Heart right ventricle (tissue), 16 donors: Measurements from ENCODE around the gene DRAXIN. TPM values are rescaled to one million over a fixed set of nuclear protein-coding genes. Genes with fewer than 3 reads are reported as not detected.

Experiments
- ATAC-seq, 8 donors: fragments of 200-7000 bp; cut with Tn5 transposase; one replicate each; pipeline ENCODE4 v1.9.1; 2020; ENCODE audit warnings: mild to moderate bottlenecking in 8 of 8, moderate library complexity in 8 of 8, moderate number of reproducible peaks in 1 of 8
- DNase-seq, 2 donors: peaks; one replicate each; pipeline ENCODE4 v3.0.0-alpha.2; 2020
- H3K27ac ChIP-seq, 10 donors: fragments of 200-600 bp; sonication (generic) in 2 of 10; one replicate each; pipeline versions ENCODE4 v1.5.0 to v1.8.0; 2020 to 2022; ENCODE audit warnings: mild to moderate bottlenecking in 3 of 10
- H3K27me3 ChIP-seq, 7 donors: fragments of 200-600 bp; one replicate each; pipeline ENCODE4 v1.8.0; 2021 to 2022; ENCODE audit warnings: mild to moderate bottlenecking in 2 of 7
- H3K36me3 ChIP-seq, 9 donors: fragments of 200-600 bp; sonication (generic) in 1 of 9; one replicate each; pipeline versions ENCODE4 v1.5.0 to v1.8.0; 2020 to 2022; ENCODE audit warnings: mild to moderate bottlenecking in 2 of 9
- H3K4me1 ChIP-seq, 9 donors: fragments of 200-600 bp; sonication (generic) in 1 of 9; one replicate each; pipeline versions ENCODE4 v1.5.0 to v1.8.0; 2020 to 2022; ENCODE audit warnings: mild to moderate bottlenecking in 4 of 9
- H3K4me3 ChIP-seq, 10 donors: fragments of 200-600 bp; sonication (generic) in 2 of 10; one replicate each; pipeline versions ENCODE4 v1.5.0 to v1.8.0; 2020 to 2022; ENCODE audit warnings: mild to moderate bottlenecking in 7 of 10, moderate library complexity in 2 of 10
- H3K9me3 ChIP-seq, 11 donors: fragments of 200-600 bp in 10 of 11; sonication (generic) in 2 of 11; one replicate each; pipeline versions ENCODE4 v1.5.0 to v1.8.0; 2013 to 2022; ENCODE audit warnings: mild to moderate bottlenecking in 2 of 11, control low read depth in 1 of 11, moderate library complexity in 1 of 11
- CTCF ChIP-seq, 9 donors: fragments of 200-600 bp; sonication (generic) in 2 of 9; IDR thresholded peaks; one replicate each; pipeline versions ENCODE4 v1.5.0 to v1.8.0; 2021 to 2022; ENCODE audit warnings: antibody characterized with exemption in 9 of 9, mild to moderate bottlenecking in 5 of 9, moderate library complexity in 1 of 9
- WGBS, 2 donors: extraction: QIAGEN DNeasy Blood & Tissue Kit; methylation state at CpG; one replicate each; pipeline ENCODE4 v1.1.7; 2013; ENCODE audit warnings: inconsistent platforms in 1 of 2; 5-methylcytosine and 5-hydroxymethylcytosine counted together
- intact Hi-C, 10 donors: fragments of 100-400 bp; cut with DNase I; formaldehyde crosslinking; loops; one replicate each; pipeline versions ENCODE4 v1.11.1 to v1.14.2; 2022
- polyA plus RNA-seq, 2 donors: library from polyadenylated mRNA; stranded (reverse); fragments of 200-250 nt; gene quantifications; one replicate each; pipeline ENCODE4 v1.2.3, GENCODE V29; 2013
- total RNA-seq, 10 donors: library from RNA; stranded (reverse); fragmentation: NEBNext Ultra II Directional in 3 of 10; extraction: Animal tissue kit (Norgen Biotek cat#: 25700) in 3 of 10; gene quantifications; one replicate each; pipeline versions ENCODE4 v1.2.1 to v1.2.4, GENCODE V29; 2021 to 2023
- donor health status: Arrhythmogenic right ventricular cardiomyopathy.
- donor health status: ischemic (EF 13 %, LVEDD 7.1; RV severe dilation, severe dysfunction).
- donor health status: healthy with polysubstance abuse.
- donor health status: DM: no; HTN: yes; CAD: no.
- donor health status: DM: no; HTN: no; CAD: no.
- donor health status: ischemic (EF 25% LVEDD 6.9; RV normal size, moderate dysfunction).
- donor health status: ischemic (EF 25% LVEDD 5.7; RV mildly dilated, moderate dysfunction).
- donor health status: healthy.
- donor health status: DM: yes; HTN: yes; CAD: no.
- donor health status: Ischemic cardiomyopathy.
- donor health status: ischemic (EF 35%, LVEDD 5.7; RV mildly dilated, moderate dysfunction).
- donor health status: nonischemic (EF 11% LVEDD 7.7; RV severe dilation, severe dysfunction).
- donor health status: DM: yes; HTN: yes; CAD: no.
- donor health status: PGD.
- donor health status: ischemic (EF 29% LVEDD 5.4; RV normal size, mild dysfunction).
- donor health status: nonischemic (EF 23%, LVEDD 6.1; RV moderate dilation, normal function).

The DRAXIN gene
- total and polyA plus RNA-seq, 12 donors, result 0.01 to 0.18 (median 0.08) TPM; not detected in 2

- Histone ChIP-seq H3K27me3 (no peaks in the 10 kb centered on the region), H3K4me3 (no peak overlapping the region), H3K27ac (peak overlapping the region in 3 of 10 donors; percentile 9 to 89 (median 24)), H3K9me3 (no peaks in the 10 kb centered on the region), H3K36me3 (no peaks in the 10 kb centered on the region), H3K4me1 (peaks cover 0 to 60% (median 26%) of the 10 kb centered on the region in 9 donors)
- DNase-seq, result no peak
- WGBS, 2 donors, result 61 to 69% methylated on average over 26 of the region's 26 CpGs
- intact Hi-C loops, result loop anchor here in 3 of 10 donors (2.0 to 10.0 kb wide), 3 partner anchors 79 to 695 kb away; no protein-coding TSS in a partner anchor
- no peak for TF ChIP-seq CTCF (IDR thresholded peaks at IDR 0.05)
- peak in 2 of 8 donors; percentile 2 to 3 for ATAC-seq
These were observed 38.3 kb downstream of the DRAXIN start for GRCh38 chr1:11729498-11730428.

GRCh38 chr1:11730429-11730891, 39.0 kb downstream of the DRAXIN start:
- no peak for TF ChIP-seq CTCF (IDR thresholded peaks at IDR 0.05)
- Histone ChIP-seq H3K4me1 (peaks cover 4 to 66% (median 32%) of the 10 kb centered on the region in 9 donors), H3K4me3 (peak overlapping the region in 1 of 10 donors; percentile 23), H3K9me3 (no peaks in the 10 kb centered on the region), H3K27me3 (no peaks in the 10 kb centered on the region), H3K27ac (peak overlapping the region in 8 of 10 donors; percentile 9 to 89 (median 72)), H3K36me3 (no peaks in the 10 kb centered on the region)
- DNase-seq, result peak in 1 of 2 donors; percentile 23
- intact Hi-C loops, result loop anchor here in 1 of 10 donors (2.0 kb wide), 1 partner anchor 78 kb away; no protein-coding TSS in a partner anchor
- ATAC-seq, result peak in 6 of 8 donors; percentile 18 to 64 (median 36)
- WGBS, 2 donors, result 53 to 68% methylated on average over 5 of the region's 5 CpGs

GRCh38 chr1:11731691-11732283, 40.3 kb downstream of the DRAXIN start:
- peak; percentile 59 to 83 for DNase-seq
- peak overlapping the region in 9 of 10 donors; percentile 25 to 89 (median 72) for H3K27ac ChIP-seq
- TF ChIP-seq CTCF (IDR thresholded peaks at IDR 0.05), result no peak
- H3K27me3 ChIP-seq, result no peaks in the 10 kb centered on the region
- intact Hi-C loops, result loop anchor here in 1 of 10 donors (2.0 kb wide), 1 partner anchor 77 kb away; no protein-coding TSS in a partner anchor
- ATAC-seq, result peak; percentile 47 to 69 (median 55)
- peak overlapping the region in 7 of 10 donors; percentile 9 to 53 (median 39) for H3K4me3 ChIP-seq
- H3K4me1 ChIP-seq, result peaks cover 6 to 64% (median 37%) of the 10 kb centered on the region in 9 donors
- 29 to 31% methylated on average over 17 of the region's 17 CpGs for WGBS, 2 donors
- H3K36me3 ChIP-seq, result no peaks in the 10 kb centered on the region
- H3K9me3 ChIP-seq, result no peaks in the 10 kb centered on the region

- no peak for ATAC-seq
- Histone ChIP-seq H3K27ac (no peak overlapping the region), H3K4me1 (peaks cover 6 to 74% (median 48%) of the 10 kb centered on the region in 9 donors), H3K36me3 (no peaks in the 10 kb centered on the region), H3K27me3 (no peaks in the 10 kb centered on the region), H3K4me3 (no peak overlapping the region), H3K9me3 (no peaks in the 10 kb centered on the region)
- intact Hi-C loops, result no loop called here
- 95 to 98% methylated on average over 3 of the region's 3 CpGs for WGBS, 2 donors
- no peak for DNase-seq
- TF ChIP-seq CTCF (IDR thresholded peaks at IDR 0.05), result no peak
These were observed 41.8 kb downstream of the DRAXIN start for GRCh38 chr1:11733306-11733705.
